Bronchial epithelial cell (primary cell): Measurements from ENCODE around the gene NAV3. TPM values are rescaled to one million over a fixed set of nuclear protein-coding genes. Genes with fewer than 3 reads are reported as not detected.
A peak's percentile ranks its signal among the peaks of the same experiment; 100 is the strongest.

Experiments
- DNase-seq: peaks from one replicate; pipeline ENCODE4 v3.0.0-alpha.2; 2010; ENCODE audit warnings: low read depth
- FAIRE-seq: peaks from 2 replicates; lab custom pipeline; 2011; peaks lifted over from hg19 to GRCh38; lab: Jason Lieb, UNC
- H3K27me3 ChIP-seq: 2 replicates; pipeline ENCODE4 v1.5.1; 2011; ENCODE audit warnings: low read length; ENCODE audit not compliant: control insufficient read depth, insufficient read depth
- H3K36me3 ChIP-seq: 2 replicates; pipeline ENCODE4 v1.5.1; 2011; ENCODE audit warnings: low read length; ENCODE audit not compliant: control insufficient read depth, insufficient read depth
- H3K4me3 ChIP-seq: 2 replicates; pipeline ENCODE4 v1.5.1; 2011; ENCODE audit warnings: mild to moderate bottlenecking, low read depth, low read length, control low read depth
- CTCF ChIP-seq: IDR thresholded peaks from 2 replicates; pipeline ENCODE4 v1.5.1; 2011; ENCODE audit warnings: mild to moderate bottlenecking, moderate library complexity, low read length, control low read depth, inconsistent platforms; ENCODE audit not compliant: insufficient read depth, severe bottlenecking
- total RNA-seq: library from RNA; depleted of rRNA; stranded (reverse); fragments of >200 nt; gene quantifications from 2 replicates; pipeline ENCODE4 v1.2.1, GENCODE V29; 2014

The NAV3 gene
- total RNA-seq, 1 donor from 2014 or later, result 1.6 TPM

GRCh38 chr12:77940567-77940966 lies 109.9 kb downstream of the NAV3 start:
- FAIRE-seq (no peak), DNase-seq (peak; percentile 76)
- H3K4me3 ChIP-seq, result no peak overlapping the region
- no peak for TF ChIP-seq CTCF
- H3K36me3 ChIP-seq, result no peaks in the 10 kb centered on the region
- no peaks in the 10 kb centered on the region for H3K27me3 ChIP-seq

GRCh38 chr12:77941401-77941800 lies 110.7 kb downstream of the NAV3 start:
- no peak for FAIRE-seq
- TF ChIP-seq CTCF, result no peak
- Histone ChIP-seq H3K4me3 (no peak overlapping the region), H3K36me3 (no peaks in the 10 kb centered on the region), H3K27me3 (no peaks in the 10 kb centered on the region)
- DNase-seq, result no peak

GRCh38 chr12:77943466-77943865 lies 112.8 kb downstream of the NAV3 start:
- DNase-seq (peak; percentile 97), FAIRE-seq (no peak)
- Histone ChIP-seq H3K4me3 (no peak overlapping the region), H3K27me3 (no peaks in the 10 kb centered on the region), H3K36me3 (no peaks in the 10 kb centered on the region)
- TF ChIP-seq CTCF, result no peak

- H3K4me3 ChIP-seq, result no peak overlapping the region
- peak; percentile 63 for DNase-seq
- no peaks in the 10 kb centered on the region for H3K27me3 ChIP-seq
- TF ChIP-seq CTCF, result no peak
- no peaks in the 10 kb centered on the region for H3K36me3 ChIP-seq
- no peak for FAIRE-seq
Measured at GRCh38 chr12:77946541-77947061, 115.9 kb downstream of the NAV3 start.

- FAIRE-seq, result no peak
Measured at GRCh38 chr12:77947330-77947729, 116.6 kb downstream of the NAV3 start.

More at GRCh38 chr12:77947330-77947729, 116.6 kb downstream of the NAV3 start:
- Histone ChIP-seq H3K27me3 (no peaks in the 10 kb centered on the region), H3K4me3 (no peak overlapping the region), H3K36me3 (no peaks in the 10 kb centered on the region)
- no peak for TF ChIP-seq CTCF
- DNase-seq, result peak; percentile 67
